Neural progenitor cell (in vitro differentiated cells): ENCODE results near the gene MEX3D.

Experiments used
- CTCF ChIP-seq: fragments of 200-600 bp; sonication (generic); IDR thresholded peaks from 2 replicates; pipeline ENCODE4 v1.5.1; 2017; ENCODE audit warnings: antibody characterized with exemption, mild to moderate bottlenecking
- EZH2 ChIP-seq: fragments of 200-600 bp; sonication (generic); IDR thresholded peaks from 2 replicates; pipeline ENCODE4 v1.6.1; 2017; ENCODE audit warnings: antibody characterized with exemption, mild to moderate bottlenecking, moderate library complexity

GRCh38 chr19:1553415-1553814, 14.7 kb downstream of the MEX3D start:
- TF ChIP-seq EZH2 (no peak), CTCF (no peak)
